HCT116 (cell line): ENCODE measurements around the gene CIBAR2. TPM values are rescaled to one million over a fixed set of nuclear protein-coding genes. Genes with fewer than 3 reads are reported as not detected.

Experiments used
- ATAC-seq: fragments of 200-7000 bp; cut with Tn5 transposase; 2 replicates; pipeline ENCODE4 v1.9.1; 2020; ENCODE audit warnings: mild to moderate bottlenecking, moderate library complexity
- BruUV-seq: library from RNA; stranded (reverse); fragments of 400-500 nt; replicated peaks from 2 replicates; lab custom pipeline; 2021; lab: Mats Ljungman, UMichigan
- CTCF ChIA-PET: fragments of 300-600 bp; sonication (Branson Sonifier 250); formaldehyde crosslinking; loops from one replicate; lab custom pipeline; 2021; ENCODE audit warnings: antibody characterized with exemption; lab: Charles Lee
- POLR2A ChIA-PET: fragments of 300-600, 350-600 bp; sonication (Branson Sonifier 250); formaldehyde crosslinking; loops from one replicate; lab custom pipeline; 2021; ENCODE audit warnings: antibody characterized with exemption; lab: Charles Lee
- RAD21 ChIA-PET, 2 experiments: fragments of 300-600 bp; sonication (Branson Sonifier 250); formaldehyde crosslinking; loops; one replicate each; lab custom pipeline; 2023; ENCODE audit warnings: low total read pairs in 2 of 2; ENCODE audit not compliant: uncharacterized antibody in 2 of 2, unreplicated experiment in 2 of 2, low non-redundant PET in 1 of 2; lab: Charles Lee
- DNase-seq: peaks from one replicate; pipeline ENCODE4 v3.0.0-alpha.2; 2010; ENCODE audit warnings: low read depth, low spot score
- H2AFZ ChIP-seq: fragments of 200-600 bp; shearing (Covaris generic), sonication (generic); 2 replicates; pipeline ENCODE4 v1.6.1; 2017; ENCODE audit warnings: low read depth, mixed run types, mixed read lengths, antibody characterized with exemption, low read length; ENCODE audit not compliant: poor library complexity, severe bottlenecking
- H3K27ac ChIP-seq: 2 replicates; pipeline ENCODE4 v1.5.1; 2012; ENCODE audit warnings: low read depth, low read length
- H3K27me3 ChIP-seq: fragments of 200-600 bp; sonication (generic); 2 replicates; pipeline ENCODE4 v1.6.1; 2016; ENCODE audit warnings: mixed run types, low read length, mixed read lengths; ENCODE audit not compliant: insufficient read depth
- H3K36me3 ChIP-seq, 2 experiments: fragments of 200-500 bp in 1 of 2; fragments of 200-600 bp in 1 of 2; sonication (Bioruptor generic) in 1 of 2; sonication (generic) in 1 of 2; 2 replicates each; pipeline versions ENCODE4 v1.5.1 to v1.6.1; 2014 to 2016; ENCODE audit warnings: low read length in 2 of 2, inconsistent platforms in 1 of 2, mixed read lengths in 1 of 2, mixed run types in 1 of 2; ENCODE audit not compliant: insufficient read depth in 2 of 2, control insufficient read depth in 1 of 2
- H3K4me1 ChIP-seq, 2 experiments: fragments of 200-600 bp in 1 of 2; sonication (generic) in 1 of 2; 2 replicates each; pipeline versions ENCODE4 v1.5.1 to v1.6.1; 2012 to 2017; ENCODE audit warnings: low read length in 2 of 2, inconsistent platforms in 1 of 2, mild to moderate bottlenecking in 1 of 2, mixed read lengths in 1 of 2, mixed run types in 1 of 2, moderate library complexity in 1 of 2; ENCODE audit not compliant: insufficient read depth in 2 of 2, control insufficient read depth in 1 of 2
- H3K4me2 ChIP-seq: fragments of 200-600 bp; sonication (generic); 2 replicates; pipeline ENCODE4 v1.6.1; 2017; ENCODE audit warnings: mixed run types, low read length, mixed read lengths
- H3K4me3 ChIP-seq, 2 experiments: fragments of 200-600 bp in 1 of 2; sonication (generic) in 1 of 2; replicated peaks in 1 of 2; 2 replicates each; pipeline ENCODE4 v1.5.1; 2011 to 2016; ENCODE audit warnings: low read length in 2 of 2, control low read depth in 1 of 2, low read depth in 1 of 2, mild to moderate bottlenecking in 1 of 2, mixed read lengths in 1 of 2, mixed run types in 1 of 2
- H3K79me2 ChIP-seq: fragments of 200-600 bp; sonication (generic); 2 replicates; pipeline ENCODE4 v1.6.1; 2017; ENCODE audit warnings: mild to moderate bottlenecking, mixed run types, low read length, moderate library complexity, mixed read lengths; ENCODE audit not compliant: insufficient read depth
- H3K9ac ChIP-seq: fragments of 200-600 bp; sonication (generic); 2 replicates; pipeline ENCODE4 v1.6.1; 2016; ENCODE audit warnings: low read length, mixed read lengths
- H3K9me2 ChIP-seq: fragments of 200-600 bp; sonication (generic), shearing (Covaris generic); 2 replicates; pipeline ENCODE4 v1.6.1; 2017; ENCODE audit warnings: mixed run types, mild to moderate bottlenecking, moderate library complexity; ENCODE audit not compliant: insufficient read depth
- H3K9me3 ChIP-seq, 2 experiments: fragments of 200-500 bp in 1 of 2; fragments of 200-600 bp in 1 of 2; sonication (Bioruptor generic) in 1 of 2; sonication (generic) in 1 of 2; 2 replicates each; pipeline ENCODE4 v1.6.1; 2014 to 2017; ENCODE audit warnings: low read length in 2 of 2, mixed read lengths in 2 of 2, inconsistent platforms in 1 of 2, low read depth in 1 of 2, mild to moderate bottlenecking in 1 of 2, mixed run types in 1 of 2, moderate library complexity in 1 of 2; ENCODE audit not compliant: control insufficient read depth in 1 of 2, insufficient read depth in 1 of 2
- H4K20me1 ChIP-seq: fragments of 200-600 bp; sonication (generic), shearing (Covaris generic); 2 replicates; pipeline ENCODE4 v1.6.1; 2017; ENCODE audit warnings: mixed run types, mild to moderate bottlenecking, moderate library complexity; ENCODE audit not compliant: insufficient read depth
- EZH2 ChIP-seq: fragments of 200-600 bp; sonication (generic); IDR thresholded peaks from 2 replicates; pipeline ENCODE4 v1.6.1; 2017; ENCODE audit warnings: antibody characterized with exemption, mixed run types
- POLR2A ChIP-seq: IDR thresholded peaks from 2 replicates; pipeline ENCODE4 v1.7.0; 2011; ENCODE audit warnings: borderline replicate concordance; ENCODE audit not compliant: insufficient read depth, insufficient read length; ENCODE audit errors: extremely low read depth
- POLR2AphosphoS5 ChIP-seq: IDR thresholded peaks from 2 replicates; pipeline ENCODE4 v1.6.1; 2011; ENCODE audit warnings: mild to moderate bottlenecking, low read depth, low read length, moderate library complexity
- RAD21 ChIP-seq: IDR thresholded peaks from 2 replicates; pipeline ENCODE4 v1.6.1; 2012; ENCODE audit warnings: low read depth, mild to moderate bottlenecking
- SP1 ChIP-seq: IDR thresholded peaks from 2 replicates; pipeline ENCODE4 v1.6.1; 2012; ENCODE audit warnings: low read depth
- SRF ChIP-seq: IDR thresholded peaks from 2 replicates; pipeline ENCODE4 v1.6.1; 2012; ENCODE audit warnings: low read depth
- ZFX ChIP-seq: fragments of 450-650 bp; IDR thresholded peaks from 2 replicates; pipeline ENCODE4 v1.6.1; 2017
- intact Hi-C: fragments of 100-400 bp; cut with micrococcal nuclease; formaldehyde crosslinking; loops from 2 replicates; pipeline ENCODE4 v1.10.0; 2022
- total RNA-seq: library from RNA; stranded (reverse); gene quantifications from one replicate; pipeline ENCODE4 v1.2.1, GENCODE V29; 2021; ENCODE audit not compliant: unreplicated experiment
- TF ChIP-seq, protein P1 (sequence below), 3 experiments: fragments of 200-600 bp in 1 of 3; sonication (generic) in 1 of 3; IDR thresholded peaks in 2 of 3; conservative IDR thresholded peaks in 1 of 3; 2 replicates each; pipeline ENCODE4 v1.5.1; 2012 to 2017; ENCODE audit warnings: low read depth in 2 of 3, low read length in 2 of 3, antibody characterized with exemption in 1 of 3, borderline replicate concordance in 1 of 3, control low read depth in 1 of 3, mild to moderate bottlenecking in 1 of 3, mixed read lengths in 1 of 3, mixed run types in 1 of 3, moderate library complexity in 1 of 3; ENCODE audit not compliant: insufficient read depth in 1 of 3

The CIBAR2 gene
- total RNA-seq, 1 experiment from 2014 or later = 0.27 TPM

DNA sequence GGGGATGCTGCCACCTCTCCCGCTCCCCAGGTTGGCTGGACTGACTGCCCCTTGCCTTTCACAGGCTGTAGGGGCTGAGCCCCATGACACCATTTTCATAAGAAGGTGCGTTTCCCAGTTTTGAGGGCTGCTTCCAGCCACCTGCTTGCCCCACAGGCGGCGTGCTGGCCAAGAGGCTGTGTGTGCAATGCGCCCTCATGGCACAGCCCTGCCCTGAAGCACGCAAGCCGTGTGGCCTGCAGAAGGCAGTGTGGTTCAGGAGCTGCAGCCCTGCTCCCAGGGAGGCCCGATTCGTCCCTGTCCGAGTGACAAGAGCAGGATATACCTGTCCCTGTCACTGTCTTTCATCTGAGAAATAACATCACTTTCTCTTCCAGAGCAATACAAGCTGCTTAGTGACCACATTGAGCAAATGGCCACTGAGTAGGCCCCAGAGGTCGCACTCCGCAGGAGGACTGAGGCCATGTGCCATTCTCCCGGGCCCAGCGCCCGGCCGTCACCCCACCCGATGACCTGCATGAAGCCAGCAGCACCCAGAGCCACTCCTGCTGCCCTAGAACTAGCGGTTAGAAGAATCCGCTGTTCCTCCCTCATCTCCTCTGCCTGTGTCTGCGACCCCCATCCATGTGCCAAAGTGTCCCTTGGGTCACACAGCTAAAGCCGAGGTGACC lies 24.2 kb downstream of the CIBAR2 start:
- Histone ChIP-seq H2AFZ (no peak overlapping the region), H3K27ac (no peak overlapping the region), H4K20me1 (no peaks in the 10 kb centered on the region), H3K4me2 (no peak overlapping the region), H3K27me3 (no peaks in the 10 kb centered on the region), H3K9me2 (no peaks in the 10 kb centered on the region), H3K36me3 (no peaks in the 10 kb centered on the region), H3K4me3 (no peak overlapping the region), H3K79me2 (no peaks in the 10 kb centered on the region), H3K4me1 (peaks cover 0 to 7% of the 10 kb centered on the region in 2 experiments; a peak in 2 of 4 replicates), H3K9ac (no peak overlapping the region), H3K9me3 (no peaks in the 10 kb centered on the region)
- ChIA-PET RAD21 (no interaction called here), CTCF (no interaction called here), POLR2A (no interaction called here)
- DNase-seq (no peak), ATAC-seq (no peak)
- no TSS peak for BruUV-seq
- intact Hi-C loops = loop anchor here (2.0 to 5.0 kb wide), 2 partner anchors 61 to 77 kb away; partner anchors contain the start of genes KIAA0513 and ZDHHC7
- TF ChIP-seq, protein P1, sequence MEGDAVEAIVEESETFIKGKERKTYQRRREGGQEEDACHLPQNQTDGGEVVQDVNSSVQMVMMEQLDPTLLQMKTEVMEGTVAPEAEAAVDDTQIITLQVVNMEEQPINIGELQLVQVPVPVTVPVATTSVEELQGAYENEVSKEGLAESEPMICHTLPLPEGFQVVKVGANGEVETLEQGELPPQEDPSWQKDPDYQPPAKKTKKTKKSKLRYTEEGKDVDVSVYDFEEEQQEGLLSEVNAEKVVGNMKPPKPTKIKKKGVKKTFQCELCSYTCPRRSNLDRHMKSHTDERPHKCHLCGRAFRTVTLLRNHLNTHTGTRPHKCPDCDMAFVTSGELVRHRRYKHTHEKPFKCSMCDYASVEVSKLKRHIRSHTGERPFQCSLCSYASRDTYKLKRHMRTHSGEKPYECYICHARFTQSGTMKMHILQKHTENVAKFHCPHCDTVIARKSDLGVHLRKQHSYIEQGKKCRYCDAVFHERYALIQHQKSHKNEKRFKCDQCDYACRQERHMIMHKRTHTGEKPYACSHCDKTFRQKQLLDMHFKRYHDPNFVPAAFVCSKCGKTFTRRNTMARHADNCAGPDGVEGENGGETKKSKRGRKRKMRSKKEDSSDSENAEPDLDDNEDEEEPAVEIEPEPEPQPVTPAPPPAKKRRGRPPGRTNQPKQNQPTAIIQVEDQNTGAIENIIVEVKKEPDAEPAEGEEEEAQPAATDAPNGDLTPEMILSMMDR (IDR thresholded peaks at IDR 0.05 in 2 of 3, conservative IDR thresholded peaks at IDR 0.05 in 1 of 3; ENCODE audit: borderline replicate concordance in 1 of 3, insufficient read depth in 1 of 3, low read depth in 2 of 3, low read length in 2 of 3) = no peak
- TF ChIP-seq POLR2AphosphoS5 (no peak), RAD21 (no peak), POLR2A (no peak), SRF (no peak), SP1 (no peak), ZFX (no peak), EZH2 (no peak)
